ENCODE measurements around the gene HMCN2.

The HMCN2 gene

GRCh38 chr9:130347931-130348330 lies 82.4 kb downstream of the HMCN2 start:
- no peak for DNase-seq

DNA sequence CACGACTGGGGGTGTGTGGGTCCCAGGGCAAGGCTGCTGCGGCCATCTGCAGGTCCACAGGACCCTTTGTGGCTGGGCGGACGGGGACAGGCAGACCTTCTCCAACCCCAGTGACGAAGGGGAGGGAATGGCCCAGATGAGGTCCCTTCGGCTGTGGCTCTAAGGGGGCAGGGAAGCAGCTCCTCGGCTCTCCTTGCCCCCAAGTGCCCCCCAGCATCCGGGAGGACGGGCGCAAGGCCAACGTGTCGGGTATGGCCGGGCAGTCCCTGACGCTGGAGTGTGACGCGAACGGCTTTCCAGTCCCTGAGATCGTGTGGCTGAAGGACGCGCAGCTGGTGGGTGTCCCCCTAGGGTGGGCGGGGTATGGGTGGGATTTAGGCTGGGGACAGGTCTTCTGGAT lies 82.8 kb downstream of the HMCN2 start:
- no peak for DNase-seq

DNA sequence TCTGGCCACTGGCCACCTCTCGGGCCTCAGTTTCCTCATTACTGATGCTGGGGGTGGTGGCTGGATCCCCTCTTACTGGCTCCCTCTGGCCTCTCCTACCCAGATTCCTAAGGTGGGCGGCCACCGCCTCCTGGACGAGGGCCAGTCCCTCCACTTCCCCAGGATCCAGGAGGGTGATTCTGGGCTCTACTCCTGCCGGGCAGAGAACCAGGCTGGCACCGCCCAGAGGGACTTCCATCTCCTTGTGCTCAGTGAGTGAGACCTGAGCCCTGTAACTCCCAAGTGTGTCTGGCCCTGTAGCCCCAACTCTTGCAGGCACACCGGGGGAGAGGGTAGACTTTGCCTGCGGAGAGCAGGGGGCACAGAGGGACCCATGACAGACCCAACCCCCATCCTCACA lies 83.3 kb downstream of the HMCN2 start:
- DNase-seq = no peak

- no peak for DNase-seq
These were observed 83.8 kb downstream of the HMCN2 start for GRCh38 chr9:130349398-130349797.

GRCh38 chr9:130351343-130351742 lies 85.8 kb downstream of the HMCN2 start:
- DNase-seq = no peak

- DNase-seq = no peak
These were observed 86.5 kb downstream of the HMCN2 start for GRCh38 chr9:130352081-130352480.

DNA sequence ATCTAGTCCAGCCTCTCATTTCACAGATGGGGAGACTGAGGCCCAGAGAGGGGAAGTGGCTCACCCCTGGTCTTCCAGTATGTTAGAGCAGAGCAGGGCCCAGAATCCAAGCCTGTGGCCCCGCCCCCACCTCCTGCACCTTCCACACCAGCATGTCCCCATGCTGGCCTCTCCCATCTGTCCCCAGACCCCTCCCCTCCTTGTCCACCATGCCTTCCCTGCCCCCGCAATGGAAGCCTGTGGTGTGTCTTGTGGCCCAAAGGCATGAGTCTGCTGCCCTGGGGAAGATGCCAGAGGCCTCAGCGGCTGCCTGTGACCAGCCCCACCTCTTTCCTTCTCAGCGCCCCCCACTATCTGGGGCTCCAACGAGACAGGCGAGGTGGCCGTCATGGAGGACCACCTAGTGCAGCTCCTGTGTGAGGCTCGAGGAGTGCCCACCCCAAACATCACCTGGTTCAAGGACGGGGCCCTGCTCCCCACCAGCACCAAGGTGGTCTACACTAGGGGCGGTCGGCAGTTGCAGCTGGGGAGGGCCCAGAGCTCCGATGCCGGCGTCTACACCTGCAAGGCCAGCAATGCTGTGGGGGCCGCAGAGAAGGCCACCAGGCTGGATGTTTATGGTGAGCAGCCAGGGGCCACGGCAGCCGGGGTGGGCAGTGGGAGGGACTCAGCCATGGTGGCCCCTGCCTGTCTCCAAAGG lies 87.2 kb downstream of the HMCN2 start:
- no peak for DNase-seq

- no peak for DNase-seq
These were observed 88.8 kb downstream of the HMCN2 start for GRCh38 chr9:130354378-130354777.

- no peak for DNase-seq
These were observed 89.2 kb downstream of the HMCN2 start for GRCh38 chr9:130354806-130355205.

DNA sequence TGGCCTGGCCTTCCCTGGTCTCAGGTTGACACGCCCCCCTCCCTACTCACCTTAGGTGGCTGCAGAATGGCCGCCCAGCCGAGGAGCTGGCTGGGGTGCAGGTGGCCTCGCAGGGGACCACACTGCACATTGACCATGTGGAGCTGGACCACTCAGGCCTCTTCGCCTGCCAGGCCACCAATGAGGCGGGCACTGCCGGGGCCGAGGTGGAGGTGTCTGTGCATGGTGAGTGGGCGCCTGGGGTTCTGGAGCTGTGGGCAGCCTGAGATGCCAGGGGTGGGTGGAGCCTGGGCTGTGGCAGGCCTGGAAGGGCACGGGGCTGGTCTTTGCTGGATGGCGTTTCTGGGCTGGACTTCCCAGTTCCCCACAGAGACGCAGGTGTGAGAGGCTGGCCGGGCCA lies 90.5 kb downstream of the HMCN2 start:
- DNase-seq = no peak

GRCh38 chr9:130356877-130357584 lies 91.5 kb downstream of the HMCN2 start:
- no peak for DNase-seq

DNA sequence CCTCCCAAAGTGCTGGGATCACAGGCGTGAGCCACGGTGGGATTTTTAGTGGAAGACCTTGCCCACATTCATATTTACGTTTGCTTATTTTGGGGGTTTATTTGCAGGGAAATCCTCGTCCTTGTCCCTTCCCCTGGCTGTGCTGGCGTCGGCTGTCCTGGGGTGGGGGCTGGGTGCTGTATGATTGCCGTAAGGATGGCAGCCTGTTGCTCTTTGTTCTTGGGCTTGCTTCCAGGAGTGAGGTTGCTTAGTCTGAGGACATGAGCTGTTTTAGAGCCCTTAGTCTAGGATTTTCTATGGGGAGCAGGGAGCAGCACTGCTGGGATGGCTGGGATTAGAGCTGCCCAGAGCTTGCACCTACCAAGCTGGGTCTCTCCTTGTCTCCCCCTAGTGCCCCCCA lies 93.4 kb downstream of the HMCN2 start:
- no peak for DNase-seq

- no peak for DNase-seq
These were observed 94.3 kb downstream of the HMCN2 start for GRCh38 chr9:130359819-130360218.

DNA sequence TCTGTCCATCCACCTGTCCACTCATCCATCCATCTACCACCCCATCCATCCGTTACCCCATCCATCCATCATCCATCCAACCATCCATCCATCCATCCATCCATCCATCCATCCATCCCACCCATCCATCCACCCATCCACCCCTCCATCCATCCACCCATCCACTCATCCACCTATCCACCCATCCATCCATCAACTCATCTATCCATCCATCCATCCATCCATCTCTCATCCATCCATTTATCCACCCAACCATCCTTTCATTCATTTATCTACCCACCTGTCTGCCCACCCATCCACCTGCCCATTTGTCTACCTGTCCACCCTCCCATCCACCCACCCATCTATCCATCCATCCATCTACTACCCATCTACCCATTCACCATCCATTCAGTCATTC lies 95.1 kb downstream of the HMCN2 start:
- no peak for DNase-seq

DNA sequence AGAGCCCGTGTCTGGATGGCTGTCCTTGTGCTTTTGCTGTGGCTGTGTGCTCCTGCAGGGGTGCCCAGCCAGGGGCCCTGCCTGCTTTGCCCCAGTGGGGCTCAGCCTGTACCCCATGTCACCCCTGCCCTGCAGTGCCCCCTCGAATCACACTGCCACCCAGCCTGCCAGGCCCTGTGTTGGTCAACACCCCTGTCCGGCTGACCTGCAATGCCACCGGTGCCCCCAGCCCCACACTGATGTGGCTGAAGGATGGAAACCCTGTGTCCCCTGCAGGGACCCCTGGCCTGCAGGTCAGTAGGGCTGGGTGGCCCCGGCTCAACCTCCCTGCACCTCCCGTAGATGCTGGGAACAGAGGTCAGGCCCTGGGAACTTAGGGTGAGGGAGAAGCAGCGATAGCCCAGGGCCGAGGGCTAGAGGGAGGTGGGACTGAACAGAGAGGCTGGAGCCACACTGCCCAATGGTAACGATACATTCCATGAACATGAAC lies 96.4 kb downstream of the HMCN2 start:
- DNase-seq = no peak

- DNase-seq = no peak
These were observed 97.1 kb downstream of the HMCN2 start for GRCh38 chr9:130362691-130363090.

DNA sequence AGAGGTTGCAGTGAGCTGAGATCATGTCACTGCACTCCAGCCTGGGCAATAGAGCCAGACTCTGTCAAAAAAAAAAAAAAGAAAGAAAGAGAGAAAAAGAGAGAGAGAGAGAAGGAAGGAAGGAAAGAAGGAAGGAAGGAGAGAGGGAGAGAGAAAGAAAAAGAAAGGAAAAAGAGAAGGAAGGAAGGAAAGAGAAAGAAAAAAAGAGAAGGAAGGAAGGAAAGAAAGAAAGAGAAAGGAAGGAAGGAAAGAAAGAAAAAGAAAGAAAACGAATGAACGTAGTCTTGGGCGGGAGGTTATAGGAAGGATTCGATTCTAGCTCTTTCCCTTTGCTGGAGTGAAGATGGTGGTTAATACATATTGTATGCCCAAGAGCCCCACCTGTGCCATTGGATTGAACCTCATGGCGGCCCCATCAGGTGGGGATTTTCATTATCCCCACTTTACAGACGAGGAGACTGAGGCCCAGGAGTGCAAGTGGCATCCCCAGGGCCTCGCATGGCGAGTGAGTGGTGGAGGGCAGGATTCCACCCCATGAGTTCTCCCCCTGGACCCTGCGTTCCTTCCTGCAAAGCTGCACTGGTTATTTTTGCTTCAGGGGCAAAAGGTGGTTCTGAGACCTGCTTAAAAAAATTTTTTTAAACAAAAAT lies 98.3 kb downstream of the HMCN2 start:
- DNase-seq = no peak

GRCh38 chr9:130364619-130365322 lies 99.2 kb downstream of the HMCN2 start:
- DNase-seq = no peak

DNA sequence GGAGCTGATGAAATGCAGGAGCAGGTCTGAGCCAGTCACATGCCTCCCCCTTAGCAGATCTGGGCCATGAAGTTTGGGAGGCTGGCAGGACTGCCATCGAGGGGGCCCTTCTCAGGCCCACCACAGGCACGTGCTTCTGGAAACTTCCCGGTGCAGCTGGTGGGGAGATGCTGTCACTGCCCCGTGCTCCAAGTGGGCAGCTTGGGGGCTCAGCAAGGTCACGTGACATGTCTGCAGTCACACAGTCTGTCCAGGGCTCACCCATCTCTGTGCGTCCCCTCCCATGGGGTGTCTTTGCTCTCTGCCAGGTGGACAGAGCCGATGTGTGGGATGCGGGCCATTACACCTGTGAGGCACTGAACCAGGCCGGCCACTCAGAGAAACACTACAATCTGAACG lies 99.8 kb downstream of the HMCN2 start:
- no peak for DNase-seq

DNA sequence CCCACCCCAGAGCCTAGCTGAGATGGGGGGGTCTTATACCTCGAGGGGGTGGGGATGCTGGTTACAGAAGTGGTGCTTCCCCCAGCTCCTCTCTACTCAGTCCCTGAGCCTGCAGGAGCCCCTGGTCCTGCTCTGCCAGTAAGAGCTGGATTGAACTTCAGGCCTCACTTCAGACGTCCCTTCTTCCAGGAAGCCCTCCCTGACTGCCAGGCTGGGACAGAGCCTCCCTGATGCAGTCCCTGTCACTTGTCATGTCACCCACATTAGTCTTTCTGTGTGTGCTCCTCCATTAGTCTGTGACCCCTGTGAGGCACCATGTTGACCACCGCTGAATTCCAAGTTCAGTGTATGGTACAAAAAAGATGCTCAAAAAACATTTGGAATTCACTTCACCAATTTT lies 100.5 kb downstream of the HMCN2 start:
- DNase-seq = no peak

DNA sequence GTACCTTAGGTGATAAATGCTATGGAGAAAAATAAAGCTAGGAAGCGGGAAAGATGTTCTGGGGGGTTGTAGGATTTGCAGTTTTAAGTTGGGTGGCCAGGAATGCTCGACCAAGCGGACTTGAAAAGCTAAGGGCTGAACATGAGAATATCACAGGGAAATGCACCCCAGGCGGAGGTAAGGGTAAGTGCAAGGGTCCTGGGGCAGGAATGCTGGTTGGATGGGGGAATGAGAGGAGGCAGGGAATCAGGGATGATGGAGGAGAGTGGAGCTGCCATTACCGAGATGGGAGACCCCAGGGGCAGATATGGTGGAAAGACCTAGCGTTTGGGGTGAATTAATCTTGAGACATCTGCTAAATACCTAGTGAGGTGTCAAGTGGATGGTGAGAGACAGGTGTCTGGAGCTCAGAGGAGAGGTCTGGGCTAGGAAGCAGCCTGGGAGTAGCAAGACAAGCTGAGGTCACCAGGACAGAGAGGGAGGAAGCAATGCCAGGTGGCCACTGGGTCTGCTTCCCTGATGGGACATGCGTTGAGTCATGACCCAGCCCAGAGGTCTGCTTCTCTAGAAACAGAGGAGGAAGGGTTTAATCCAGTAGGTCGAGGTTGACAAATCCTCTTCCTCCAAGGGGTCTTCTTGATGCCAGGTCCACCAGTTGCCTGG lies 101.5 kb downstream of the HMCN2 start:
- no peak for DNase-seq

DNA sequence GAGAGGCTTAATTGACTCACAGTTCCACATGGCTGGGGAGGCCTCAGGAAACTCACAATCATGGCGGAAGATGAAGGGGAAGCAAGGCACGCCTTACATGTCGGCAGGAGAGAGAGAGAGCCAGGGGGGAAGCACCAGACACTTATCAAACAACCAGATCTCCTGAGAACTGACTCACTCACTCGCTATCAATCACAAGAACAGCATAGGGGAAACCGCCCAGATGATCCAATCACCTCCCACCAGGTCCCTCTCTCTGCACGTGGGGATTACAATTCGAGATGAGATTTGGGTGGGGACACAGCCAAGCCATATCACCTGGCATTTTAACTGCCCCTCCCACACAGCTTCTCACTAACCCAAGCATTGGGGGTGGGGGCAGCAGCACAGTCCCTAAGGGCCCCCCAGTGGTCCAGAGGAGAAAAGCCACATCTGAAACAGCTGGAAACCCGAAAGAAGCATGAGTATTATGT lies 103.1 kb downstream of the HMCN2 start:
- DNase-seq = no peak
